Activated T-cell treated with anti-CD3 and anti-CD28 coated beads, Interleukin-2, amount 50 U/mL, for 24 hours (primary cell): ENCODE data around the gene PRSS57.
"Not testable (repeated sequence)": the region's sequence is repeated elsewhere in the genome, so short reads cannot be mapped to it uniquely, and the experiment has no call there.

Experiments
- DNase-seq: peaks from one replicate; pipeline ENCODE4 v3.0.0-alpha.2; 2020
- H3K27ac Mint-ChIP-seq: 2 replicates; pipeline ENCODE4 v1.8.0; 2020; ENCODE audit warnings: mild to moderate bottlenecking, mixed read lengths
- H3K27me3 Mint-ChIP-seq: 2 replicates; pipeline ENCODE4 v1.8.0; 2020; ENCODE audit warnings: mixed read lengths
- H3K36me3 Mint-ChIP-seq: 2 replicates; pipeline ENCODE4 v1.8.0; 2020; ENCODE audit warnings: low read depth, mixed read lengths
- H3K4me1 Mint-ChIP-seq: 2 replicates; pipeline ENCODE4 v1.8.0; 2020; ENCODE audit warnings: low read depth, mixed read lengths
- H3K4me3 Mint-ChIP-seq: 2 replicates; pipeline ENCODE4 v1.8.0; 2020; ENCODE audit warnings: mild to moderate bottlenecking, moderate library complexity, mixed read lengths
- H3K9me3 Mint-ChIP-seq: 2 replicates; pipeline ENCODE4 v1.8.0; 2020; ENCODE audit warnings: mixed read lengths

PRSS57 gene

GRCh38 chr19:729564-729963 is 34.3 kb upstream of the PRSS57 start:
- H3K27ac Mint-ChIP-seq, H3K4me3 Mint-ChIP-seq: not testable (repeated sequence)

GRCh38 chr19:728011-728410 is 32.8 kb upstream of the PRSS57 start:
- Mint-ChIP-seq H3K4me1 (no peaks in the 10 kb centered on the region), H3K27me3 (peaks cover 14% of the 10 kb centered on the region), H3K4me3 (no peak overlapping the region), H3K9me3 (no peaks in the 10 kb centered on the region), H3K36me3 (no peaks in the 10 kb centered on the region), H3K27ac (no peak overlapping the region)
- DNase-seq: no peak

More at GRCh38 chr19:729564-729963, 34.3 kb upstream of the PRSS57 start:
- not testable (repeated sequence) for H3K36me3 Mint-ChIP-seq, H3K4me1 Mint-ChIP-seq, H3K9me3 Mint-ChIP-seq, DNase-seq, H3K27me3 Mint-ChIP-seq

- H3K36me3 Mint-ChIP-seq: no peaks in the 10 kb centered on the region
- no peak overlapping the region for H3K27ac Mint-ChIP-seq
- H3K9me3 Mint-ChIP-seq: no peaks in the 10 kb centered on the region
- no peak overlapping the region for H3K4me3 Mint-ChIP-seq
- H3K27me3 Mint-ChIP-seq: peaks cover 18% of the 10 kb centered on the region
- H3K4me1 Mint-ChIP-seq: no peaks in the 10 kb centered on the region
- DNase-seq: no peak
Measured at GRCh38 chr19:726993-727956, 32.0 kb upstream of the PRSS57 start.

- no peaks in the 10 kb centered on the region for H3K9me3 Mint-ChIP-seq
- no peaks in the 10 kb centered on the region for H3K36me3 Mint-ChIP-seq
- H3K27ac Mint-ChIP-seq: no peak overlapping the region
- no peak overlapping the region for H3K4me3 Mint-ChIP-seq
- no peak for DNase-seq
- H3K27me3 Mint-ChIP-seq: peaks cover 22% of the 10 kb centered on the region
- no peaks in the 10 kb centered on the region for H3K4me1 Mint-ChIP-seq
Measured at GRCh38 chr19:725461-726089, 30.3 kb upstream of the PRSS57 start.

GRCh38 chr19:723714-724113 is 28.5 kb upstream of the PRSS57 start:
- H3K9me3 Mint-ChIP-seq: no peaks in the 10 kb centered on the region
- DNase-seq: no peak
- H3K4me3 Mint-ChIP-seq: no peak overlapping the region
- H3K4me1 Mint-ChIP-seq: no peaks in the 10 kb centered on the region
- peaks cover 26% of the 10 kb centered on the region for H3K27me3 Mint-ChIP-seq
- H3K36me3 Mint-ChIP-seq: no peaks in the 10 kb centered on the region
- no peak overlapping the region for H3K27ac Mint-ChIP-seq

- Mint-ChIP-seq H3K9me3 (no peaks in the 10 kb centered on the region), H3K4me1 (no peaks in the 10 kb centered on the region), H3K27ac (no peak overlapping the region), H3K4me3 (no peak overlapping the region), H3K36me3 (no peaks in the 10 kb centered on the region), H3K27me3 (peaks cover 31% of the 10 kb centered on the region)
- DNase-seq: no peak
Measured at GRCh38 chr19:723247-723646, 28.0 kb upstream of the PRSS57 start.

- H3K27me3 Mint-ChIP-seq: peaks cover 37% of the 10 kb centered on the region
- no peak for DNase-seq
- H3K4me1 Mint-ChIP-seq: no peaks in the 10 kb centered on the region
- H3K36me3 Mint-ChIP-seq: no peaks in the 10 kb centered on the region
- H3K9me3 Mint-ChIP-seq: no peaks in the 10 kb centered on the region
- no peak overlapping the region for H3K27ac Mint-ChIP-seq
- H3K4me3 Mint-ChIP-seq: no peak overlapping the region
Measured at GRCh38 chr19:722553-723101, 27.4 kb upstream of the PRSS57 start.

- Mint-ChIP-seq H3K9me3 (peaks cover 4% of the 10 kb centered on the region), H3K4me3 (no peak overlapping the region), H3K36me3 (no peaks in the 10 kb centered on the region), H3K4me1 (no peaks in the 10 kb centered on the region), H3K27ac (no peak overlapping the region), H3K27me3 (peaks cover 44% of the 10 kb centered on the region)
- DNase-seq: no peak
Measured at GRCh38 chr19:720345-721160, 25.3 kb upstream of the PRSS57 start.

GRCh38 chr19:719636-720344 is 24.5 kb upstream of the PRSS57 start:
- Mint-ChIP-seq H3K36me3 (no peaks in the 10 kb centered on the region), H3K4me1 (no peaks in the 10 kb centered on the region), H3K27me3 (peaks cover 47% of the 10 kb centered on the region), H3K9me3 (peaks cover 8% of the 10 kb centered on the region), H3K27ac (no peak overlapping the region), H3K4me3 (no peak overlapping the region)
- no peak for DNase-seq

GRCh38 chr19:718991-719512 is 23.8 kb upstream of the PRSS57 start:
- no peaks in the 10 kb centered on the region for H3K4me1 Mint-ChIP-seq
- H3K36me3 Mint-ChIP-seq: no peaks in the 10 kb centered on the region
- H3K9me3 Mint-ChIP-seq: peaks cover 8% of the 10 kb centered on the region
- DNase-seq: no peak
- H3K27ac Mint-ChIP-seq: no peak overlapping the region
- peaks cover 47% of the 10 kb centered on the region for H3K27me3 Mint-ChIP-seq
- H3K4me3 Mint-ChIP-seq: no peak overlapping the region

GRCh38 chr19:718251-718951 is 23.1 kb upstream of the PRSS57 start:
- Mint-ChIP-seq H3K4me3 (no peak overlapping the region), H3K27ac (no peak overlapping the region), H3K9me3 (peaks cover 8% of the 10 kb centered on the region), H3K36me3 (no peaks in the 10 kb centered on the region), H3K27me3 (peaks cover 43% of the 10 kb centered on the region), H3K4me1 (no peaks in the 10 kb centered on the region)
- DNase-seq: no peak

- Mint-ChIP-seq H3K27me3 (peaks cover 50% of the 10 kb centered on the region), H3K4me1 (no peaks in the 10 kb centered on the region), H3K9me3 (peaks cover 8% of the 10 kb centered on the region), H3K36me3 (no peaks in the 10 kb centered on the region), H3K27ac (no peak overlapping the region), H3K4me3 (no peak overlapping the region)
- no peak for DNase-seq
Measured at GRCh38 chr19:715347-715746, 20.1 kb upstream of the PRSS57 start.

GRCh38 chr19:711254-711653 is 16.0 kb upstream of the PRSS57 start:
- no peak overlapping the region for H3K4me3 Mint-ChIP-seq
- no peaks in the 10 kb centered on the region for H3K36me3 Mint-ChIP-seq
- no peaks in the 10 kb centered on the region for H3K4me1 Mint-ChIP-seq
- H3K9me3 Mint-ChIP-seq: peaks cover 8% of the 10 kb centered on the region
- no peak overlapping the region for H3K27ac Mint-ChIP-seq
- peaks cover 50% of the 10 kb centered on the region for H3K27me3 Mint-ChIP-seq
- no peak for DNase-seq
